H1 (cell line): ENCODE results near the gene POLDIP2. TPM values are rescaled to one million over a fixed set of nuclear protein-coding genes. Genes with fewer than 3 reads are reported as not detected.

ENCODE experiments used
- CTCF ChIA-PET: fragments of 300-600 bp; sonication (Branson Sonifier 250); formaldehyde crosslinking; loops from one replicate; lab custom pipeline; 2021; ENCODE audit not compliant: partially characterized antibody; lab: Charles Lee
- POLR2A ChIA-PET: fragments of 300-600 bp; sonication (Branson Sonifier 250); formaldehyde crosslinking; loops from one replicate; lab custom pipeline; 2021; ENCODE audit warnings: inconsistent platforms; ENCODE audit not compliant: partially characterized antibody; lab: Charles Lee
- DNase-seq, 2 experiments: peaks; one replicate each; pipeline versions ENCODE4 v3.0.0 to v3.0.0-alpha.2; 2010 to 2022; ENCODE audit warnings: low spot score in 2 of 2, low read depth in 1 of 2, mixed read lengths in 1 of 2
- FAIRE-seq: peaks from 2 replicates; lab custom pipeline; 2011; peaks lifted over from hg19 to GRCh38; lab: Jason Lieb, UNC
- H2AFZ ChIP-seq: 2 replicates; pipeline ENCODE4 v1.8.1; 2012; ENCODE audit warnings: low read length, inconsistent platforms
- H2AK5ac ChIP-seq: 2 replicates; pipeline ENCODE4 v1.6.1; 2013; ENCODE audit warnings: low read depth, low read length
- H2BK120ac ChIP-seq: replicated peaks from 2 replicates; pipeline ENCODE3; 2013; ENCODE audit warnings: low read depth, low read length, inconsistent platforms
- H2BK12ac ChIP-seq: 2 replicates; pipeline ENCODE4 v1.6.1; 2013; ENCODE audit warnings: low read depth, low read length
- H2BK15ac ChIP-seq: 2 replicates; pipeline ENCODE4 v1.6.1; 2013; ENCODE audit warnings: low read length
- H2BK20ac ChIP-seq: 2 replicates; pipeline ENCODE4 v1.6.1; 2013; ENCODE audit warnings: low read length
- H2BK5ac ChIP-seq: 2 replicates; pipeline ENCODE4 v1.6.1; 2013; ENCODE audit warnings: low read depth, low read length
- H3K14ac ChIP-seq: 2 replicates; pipeline ENCODE4 v1.6.1; 2013; ENCODE audit warnings: inconsistent platforms; ENCODE audit not compliant: insufficient read length
- H3K18ac ChIP-seq: 2 replicates; pipeline ENCODE4 v1.6.1; 2013; ENCODE audit warnings: low read length; ENCODE audit errors: extremely low read depth
- H3K23ac ChIP-seq: 2 replicates; pipeline ENCODE4 v1.6.1; 2013; ENCODE audit warnings: inconsistent platforms; ENCODE audit not compliant: insufficient read length
- H3K23me2 ChIP-seq: 2 replicates; pipeline ENCODE4 v1.6.1; 2013; ENCODE audit warnings: low read depth, low read length
- H3K27ac ChIP-seq: 2 replicates; pipeline ENCODE4 v1.6.1; 2011; ENCODE audit warnings: low read depth, low read length, inconsistent platforms
- H3K27me3 ChIP-seq, 4 experiments: replicated peaks in 1 of 4; 1 replicate in 1 of 4; 2 replicates in 3 of 4; pipeline versions ENCODE4 v1.6.1 to v1.8.1; 2011 to 2013; ENCODE audit warnings: low read length in 3 of 4, mild to moderate bottlenecking in 3 of 4, inconsistent platforms in 2 of 4, mixed read lengths in 2 of 4, moderate library complexity in 1 of 4; ENCODE audit not compliant: control insufficient read depth in 3 of 4, insufficient read depth in 3 of 4; ENCODE audit errors: extremely low read depth in 1 of 4
- H3K36me3 ChIP-seq, 4 experiments: 2 replicates each; pipeline versions ENCODE4 v1.6.1 to v1.8.1; 2011 to 2013; ENCODE audit warnings: mild to moderate bottlenecking in 4 of 4, low read length in 3 of 4, moderate library complexity in 2 of 4, control low read depth in 1 of 4, inconsistent platforms in 1 of 4; ENCODE audit not compliant: insufficient read depth in 4 of 4, control insufficient read depth in 2 of 4
- H3K4ac ChIP-seq: replicated peaks from 2 replicates; pipeline ENCODE3; 2013; ENCODE audit warnings: low read length, low read depth, mixed read lengths, inconsistent platforms; ENCODE audit not compliant: insufficient read length
- H3K4me1 ChIP-seq, 4 experiments: replicated peaks in 1 of 4; 1 replicate in 1 of 4; 2 replicates in 3 of 4; pipeline versions ENCODE4 v1.6.1 to v1.8.1; 2011 to 2013; ENCODE audit warnings: low read length in 3 of 4, inconsistent platforms in 2 of 4, mixed read lengths in 1 of 4; ENCODE audit not compliant: insufficient read depth in 4 of 4, control insufficient read depth in 3 of 4
- H3K4me2 ChIP-seq, 2 experiments: 2 replicates each; pipeline versions ENCODE4 v1.6.1 to v1.8.1; 2011 to 2013; ENCODE audit warnings: low read depth in 2 of 2, low read length in 2 of 2, control low read depth in 1 of 2, inconsistent platforms in 1 of 2, mild to moderate bottlenecking in 1 of 2; ENCODE audit not compliant: insufficient read depth in 1 of 2
- H3K4me3 ChIP-seq, 4 experiments: fragments of 200-600, 300-600 bp in 1 of 4; sonication (generic), shearing (Covaris generic), sonication (Bioruptor Twin) in 1 of 4; 2 replicates each; pipeline versions ENCODE4 v1.5.1 to v1.8.1; 2011 to 2016; ENCODE audit warnings: low read length in 4 of 4, low read depth in 3 of 4, control low read depth in 2 of 4, inconsistent platforms in 2 of 4, mild to moderate bottlenecking in 2 of 4, mixed read lengths in 1 of 4, moderate library complexity in 1 of 4; ENCODE audit not compliant: insufficient read depth in 2 of 4; ENCODE audit errors: extremely low read depth in 1 of 4
- H3K56ac ChIP-seq: replicated peaks from 2 replicates; pipeline ENCODE3; 2013; ENCODE audit warnings: low read depth, mild to moderate bottlenecking, mixed read lengths, low read length, inconsistent platforms; ENCODE audit not compliant: insufficient read length
- H3K79me1 ChIP-seq: 2 replicates; pipeline ENCODE4 v1.6.1; 2013; ENCODE audit warnings: low read depth, low read length, control low read depth
- H3K79me2 ChIP-seq, 2 experiments: 2 replicates each; pipeline versions ENCODE4 v1.6.1 to v1.8.1; 2012 to 2013; ENCODE audit warnings: low read length in 2 of 2, mild to moderate bottlenecking in 2 of 2, inconsistent platforms in 1 of 2; ENCODE audit not compliant: insufficient read depth in 2 of 2, control insufficient read depth in 1 of 2
- H3K9ac ChIP-seq, 4 experiments: replicated peaks in 1 of 4; 1 replicate in 1 of 4; 2 replicates in 3 of 4; pipeline versions ENCODE4 v1.6.1 to v1.8.1; 2011 to 2013; ENCODE audit warnings: low read depth in 3 of 4, low read length in 3 of 4, control low read depth in 2 of 4, mild to moderate bottlenecking in 2 of 4, moderate library complexity in 2 of 4, inconsistent platforms in 1 of 4; ENCODE audit errors: extremely low read depth in 1 of 4
- H3K9me3 ChIP-seq, 2 experiments: 2 replicates each; pipeline versions ENCODE4 v1.6.1 to v1.8.1; 2012 to 2013; ENCODE audit warnings: mild to moderate bottlenecking in 2 of 2, moderate library complexity in 2 of 2, control low read depth in 1 of 2, inconsistent platforms in 1 of 2, low read depth in 1 of 2, low read length in 1 of 2, mixed read lengths in 1 of 2; ENCODE audit not compliant: insufficient read depth in 2 of 2
- H4K20me1 ChIP-seq, 2 experiments: replicated peaks in 1 of 2; 2 replicates each; pipeline versions ENCODE3 to v1.8.1; 2011 to 2013; ENCODE audit warnings: inconsistent platforms in 2 of 2, low read length in 2 of 2, mild to moderate bottlenecking in 1 of 2; ENCODE audit not compliant: insufficient read depth in 2 of 2, control insufficient read depth in 1 of 2
- H4K5ac ChIP-seq: 2 replicates; pipeline ENCODE4 v1.6.1; 2013; ENCODE audit warnings: low read length, low read depth, mixed read lengths, inconsistent platforms; ENCODE audit not compliant: insufficient read length
- H4K8ac ChIP-seq: 2 replicates; pipeline ENCODE4 v1.8.0; 2013; ENCODE audit warnings: mild to moderate bottlenecking, moderate library complexity, low read length, inconsistent platforms; ENCODE audit not compliant: insufficient read depth; ENCODE audit errors: extremely low read depth
- H4K91ac ChIP-seq: replicated peaks from 2 replicates; pipeline ENCODE3; 2013; ENCODE audit warnings: low read length, mixed read lengths, inconsistent platforms; ENCODE audit not compliant: insufficient read length
- ATF2 ChIP-seq: IDR thresholded peaks from 2 replicates; pipeline ENCODE4 v1.6.1; 2012; ENCODE audit warnings: low read length, inconsistent platforms
- CREB1 ChIP-seq: IDR thresholded peaks from 2 replicates; pipeline ENCODE4 v1.6.1; 2012; ENCODE audit warnings: inconsistent platforms
- EP300 ChIP-seq, 2 experiments: IDR thresholded peaks; 1 replicate in 1 of 2; 2 replicates in 1 of 2; pipeline ENCODE4 v1.6.1; 2011 to 2012; ENCODE audit warnings: low read depth in 2 of 2, low read length in 2 of 2, mild to moderate bottlenecking in 2 of 2, borderline replicate concordance in 1 of 2, inconsistent platforms in 1 of 2, moderate library complexity in 1 of 2
- KDM1A ChIP-seq: fragments of 200-600, 300-600 bp; sonication (generic); IDR thresholded peaks from 2 replicates; pipeline ENCODE4 v1.7.1; 2016; ENCODE audit warnings: mild to moderate bottlenecking, low read length, borderline replicate concordance
- RAD21 ChIP-seq, 2 experiments: IDR thresholded peaks in 1 of 2; conservative IDR thresholded peaks in 1 of 2; 2 replicates each; pipeline ENCODE4 v1.6.1; 2011; ENCODE audit warnings: low read depth in 2 of 2, low read length in 2 of 2, improper control_type of control experiment in 1 of 2, inconsistent platforms in 1 of 2, mild to moderate bottlenecking in 1 of 2, moderate library complexity in 1 of 2
- SIX5 ChIP-seq: IDR thresholded peaks from 2 replicates; pipeline ENCODE4 v1.6.1; 2011; ENCODE audit warnings: mild to moderate bottlenecking, low read depth, low read length
- SP1 ChIP-seq: IDR thresholded peaks from 2 replicates; pipeline ENCODE4 v1.6.1; 2011; ENCODE audit warnings: low read depth, low read length
- TAF7 ChIP-seq: optimal IDR thresholded peaks from 2 replicates; pipeline ENCODE3; 2011; ENCODE audit warnings: low read depth, mild to moderate bottlenecking, inconsistent platforms, low read length, moderate library complexity, borderline replicate concordance
- TBP ChIP-seq: IDR thresholded peaks from 2 replicates; pipeline ENCODE4 v1.6.1; 2011; ENCODE audit warnings: low read depth, low read length, improper control_type of control experiment
- WGBS, 2 experiments: shearing (Covaris generic) in 1 of 2; methylation state at CpG; one replicate each; pipeline versions ENCODE4 v1.1.6 to v1.1.7; 2013 to 2015; ENCODE audit warnings: low lambda C conversion rate in 2 of 2, mixed read lengths in 2 of 2, inconsistent platforms in 1 of 2, low coverage in 1 of 2, missing lambda C conversion rate in 1 of 2; ENCODE audit not compliant: insufficient replicate concordance in 2 of 2, insufficient coverage in 1 of 2, insufficient read length in 1 of 2; ENCODE audit errors: extremely low coverage in 1 of 2, missing lambda C conversion rate in 1 of 2; 5-methylcytosine and 5-hydroxymethylcytosine counted together
- polyA plus RNA-seq, 7 experiments: library from polyadenylated mRNA; depleted of rRNA in 3 of 7; stranded (reverse) in 5 of 7; unstranded in 2 of 7; fragments of >200 nt in 5 of 7; fragments of 200-250 nt in 2 of 7; gene quantifications; 1 replicate in 5 of 7; 2 replicates in 1 of 7; 4 replicates in 1 of 7; pipeline versions ENCODE4 v1.2.1 to v1.2.3, GENCODE V29; 2011 to 2013; ENCODE audit warnings: missing spikeins in 2 of 7, mixed read lengths in 2 of 7
- total RNA-seq: library from RNA; stranded (reverse); fragmentation: NEBNext Ultra II Directional; extraction: Animal tissue kit (Norgen Biotek cat#: 25700); gene quantifications from 2 replicates; pipeline ENCODE4 v1.2.1, GENCODE V29; 2021

Gene POLDIP2
- total and polyA plus RNA-seq, 2 of the 8 experiments (the other 6 are each of a cell fraction or from before 2014, with no cell fraction given), result 74.0 to 76.1 TPM

- H3K9ac ChIP-seq, result no peak overlapping the region
- peaks cover 7 to 24% (median 19%) of the 10 kb centered on the region in 4 experiments; a peak in 7 of 8 replicates for H3K36me3 ChIP-seq
- no peak overlapping the region for H4K5ac ChIP-seq
- H3K9me3 ChIP-seq, result no peaks in the 10 kb centered on the region
- no peak overlapping the region for H2BK20ac ChIP-seq
- H2BK15ac ChIP-seq, result no peak overlapping the region
- TF ChIP-seq KDM1A, result no peak
- no peak for TF ChIP-seq CREB1
- no peak for TF ChIP-seq SP1
- no peak for TF ChIP-seq RAD21 (IDR thresholded peaks at IDR 0.05 in 1 of 2, conservative IDR thresholded peaks at IDR 0.05 in 1 of 2; ENCODE audit: low read depth in 2 of 2, low read length in 2 of 2)
- TF ChIP-seq ATF2, result no peak
- no peak for TF ChIP-seq TAF7
- TF ChIP-seq SIX5, result no peak
- TF ChIP-seq EP300 (IDR thresholded peaks at IDR 0.05; ENCODE audit: borderline replicate concordance in 1 of 2, low read depth in 2 of 2, low read length in 2 of 2), result no peak
- TF ChIP-seq TBP, result no peak
- H2BK120ac ChIP-seq, result no peak overlapping the region
- no peak overlapping the region for H4K91ac ChIP-seq
- no peak for DNase-seq
- H3K4me2 ChIP-seq, result no peak overlapping the region
- H3K56ac ChIP-seq, result no peak overlapping the region
- H4K8ac ChIP-seq, result no peak overlapping the region
- no peak overlapping the region for H2AK5ac ChIP-seq
- 93% methylated on average over 8 of the region's 8 CpGs; no CpG with 5 or more reads in 1 of the 2 experiments for WGBS, 2 experiments
- H3K23me2 ChIP-seq, result no peaks in the 10 kb centered on the region
- H3K4ac ChIP-seq, result no peak overlapping the region
- no peak for FAIRE-seq
- H2AFZ ChIP-seq, result no peak overlapping the region
- H3K27ac ChIP-seq, result no peak overlapping the region
- no peak overlapping the region for H3K14ac ChIP-seq
- H2BK12ac ChIP-seq, result no peak overlapping the region
- H3K79me1 ChIP-seq, result no peaks in the 10 kb centered on the region
- no peak overlapping the region for H3K23ac ChIP-seq
- no peaks in the 10 kb centered on the region for H4K20me1 ChIP-seq
- H2BK5ac ChIP-seq, result no peak overlapping the region
- no peaks in the 10 kb centered on the region for H3K27me3 ChIP-seq
- no peak overlapping the region for H3K4me3 ChIP-seq
- ChIA-PET CTCF (interaction anchor here (1.5 to 2.0 kb wide), 2 partner anchors 9 to 18 kb away, joined by 4 to 6 read pairs; no protein-coding TSS in a partner anchor), POLR2A (interaction anchor here (0.9 to 12.7 kb wide), 6 partner anchors 6 to 185 kb away, joined by 3 to 103 read pairs (median 12); partner anchors contain the start of genes IFT20, POLDIP2, SARM1 and SEBOX)
- H3K18ac ChIP-seq, result no peak overlapping the region
- H3K79me2 ChIP-seq, result no peaks in the 10 kb centered on the region
- H3K4me1 ChIP-seq, result no peaks in the 10 kb centered on the region
Measured at GRCh38 chr17:28363776-28364650, 6.7 kb upstream of the POLDIP2 start.
